HG02678 (cell line): ENCODE measurements around the gene FOXO3.
"Not testable (repeated sequence)": the region's sequence is repeated elsewhere in the genome, so short reads cannot be mapped to it uniquely, and the experiment has no call there.

Experiments used
- ATAC-seq: cut with Tn5 transposase; IDR thresholded peaks from one replicate; pipeline ENCODE4 v1.9.1; 2021; ENCODE audit warnings: mild to moderate bottlenecking, moderate library complexity; ENCODE audit not compliant: unreplicated experiment

FOXO3 gene

DNA sequence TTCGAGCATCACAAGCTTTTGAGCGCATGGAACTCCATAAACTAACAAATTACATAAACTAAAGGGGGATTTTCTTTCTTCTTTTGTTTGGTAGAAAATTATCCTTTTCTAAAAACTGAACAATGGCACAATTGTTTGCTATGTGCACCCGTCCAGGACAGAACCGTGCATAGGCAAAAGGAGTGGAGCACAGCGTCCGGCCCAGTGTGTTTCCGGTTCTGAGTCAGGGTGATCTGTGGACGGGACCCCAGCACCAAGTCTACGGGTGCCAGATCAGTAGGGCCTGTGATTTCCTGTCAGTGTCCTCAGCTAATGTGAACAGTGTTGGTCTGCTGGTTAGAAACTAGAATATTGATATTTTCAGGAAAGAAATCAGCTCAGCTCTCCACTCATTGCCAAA, 119.6 kb downstream of the FOXO3 start:
- ATAC-seq: not testable (repeated sequence)

DNA sequence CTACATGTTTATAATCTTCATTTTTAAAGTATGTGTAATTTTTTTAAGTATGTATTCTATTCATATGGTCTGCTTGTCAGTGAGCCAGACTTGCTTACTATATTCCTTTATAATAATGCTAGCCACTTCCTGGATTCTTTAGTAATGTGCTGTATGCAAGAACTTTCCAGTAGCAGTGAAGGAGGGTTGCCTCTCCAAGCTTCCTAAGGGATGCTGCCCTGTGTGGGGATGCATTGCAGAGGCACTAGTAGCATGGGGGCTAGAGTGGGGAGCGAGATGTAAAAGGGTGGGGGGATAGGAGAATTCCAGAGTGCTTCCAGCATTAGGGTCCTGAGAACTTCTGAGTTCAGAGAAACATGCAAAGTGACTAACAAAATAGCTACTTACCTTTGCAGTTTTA, 121.0 kb downstream of the FOXO3 start:
- not testable (repeated sequence) for ATAC-seq

DNA sequence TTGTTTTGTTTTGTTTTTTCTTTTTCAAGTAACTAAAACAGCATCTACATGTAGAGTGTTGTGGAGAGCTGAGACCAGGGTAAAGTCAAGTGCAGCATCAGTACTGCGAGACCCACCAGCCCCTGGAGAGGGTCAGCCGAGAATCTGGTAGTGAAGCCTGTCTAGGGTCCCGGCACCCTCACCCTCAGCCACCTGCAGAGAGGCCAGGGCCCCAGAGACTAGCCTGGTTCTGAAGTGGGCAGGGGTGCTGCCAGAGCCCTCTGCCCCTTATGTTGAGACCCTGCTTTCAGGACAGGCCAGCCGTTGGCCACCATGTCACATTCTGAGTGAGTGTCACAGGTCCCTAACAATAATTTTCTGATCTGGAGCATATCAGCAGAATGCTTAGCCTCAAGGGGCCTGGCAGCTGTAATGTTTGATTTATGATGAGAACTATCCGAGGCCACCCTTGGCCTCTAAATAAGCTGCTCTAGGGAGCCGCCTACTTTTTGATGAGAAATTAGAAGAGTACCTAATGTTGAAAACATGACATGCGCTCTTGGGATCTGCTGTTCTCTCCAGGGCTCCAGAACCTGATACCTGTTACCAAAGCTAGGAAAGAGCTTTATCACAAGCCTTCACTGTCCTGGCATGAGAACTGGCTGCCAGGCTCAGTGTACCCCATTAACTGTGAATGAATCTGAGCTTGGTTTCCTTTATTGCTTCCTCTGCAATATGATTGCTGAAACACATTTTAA, 121.8 kb downstream of the FOXO3 start:
- not testable (repeated sequence) for ATAC-seq

DNA sequence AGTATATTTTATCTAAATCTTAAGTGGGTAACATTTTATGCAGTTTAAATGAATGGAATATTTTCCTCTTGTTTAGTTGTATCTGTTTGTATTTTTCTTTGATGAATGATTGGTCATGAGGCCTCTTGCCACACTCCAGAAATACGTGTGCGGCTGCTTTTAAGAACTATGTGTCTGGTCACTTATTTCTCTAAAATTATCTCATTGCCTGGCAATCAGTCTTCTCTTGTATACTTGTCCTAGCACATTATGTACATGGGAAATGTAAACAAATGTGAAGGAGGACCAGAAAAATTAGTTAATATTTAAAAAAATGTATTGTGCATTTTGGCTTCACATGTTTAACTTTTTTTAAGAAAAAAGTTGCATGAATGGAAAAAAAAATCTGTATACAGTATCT, 123.3 kb downstream of the FOXO3 start:
- not testable (repeated sequence) for ATAC-seq

DNA sequence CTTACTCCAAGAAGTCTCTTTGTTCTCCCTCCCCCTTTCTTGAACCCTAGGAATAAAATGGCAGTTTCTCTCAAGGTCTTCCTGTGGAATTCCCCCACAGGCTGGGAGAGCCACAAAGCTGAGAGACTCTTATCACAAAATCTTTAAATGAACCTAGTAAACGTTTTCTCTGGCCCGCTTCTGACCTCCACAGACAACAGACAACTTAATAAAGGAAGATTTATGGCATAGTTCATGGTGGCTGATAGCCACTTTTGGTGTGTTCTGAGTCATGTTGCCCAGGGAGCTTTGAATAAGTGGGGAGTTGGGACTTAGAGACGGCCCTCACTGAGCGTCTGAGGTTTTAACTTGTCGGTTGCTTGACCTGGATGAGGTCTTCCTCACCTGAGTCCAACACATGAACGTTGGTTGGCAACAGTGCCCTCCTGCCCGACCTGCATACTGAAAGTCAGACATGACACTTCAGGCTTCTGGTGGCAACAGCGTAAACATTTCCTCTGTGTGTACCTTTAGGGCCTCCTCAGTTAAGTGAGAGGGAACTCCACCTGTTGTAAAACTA, 124.1 kb downstream of the FOXO3 start:
- ATAC-seq: no peak

DNA sequence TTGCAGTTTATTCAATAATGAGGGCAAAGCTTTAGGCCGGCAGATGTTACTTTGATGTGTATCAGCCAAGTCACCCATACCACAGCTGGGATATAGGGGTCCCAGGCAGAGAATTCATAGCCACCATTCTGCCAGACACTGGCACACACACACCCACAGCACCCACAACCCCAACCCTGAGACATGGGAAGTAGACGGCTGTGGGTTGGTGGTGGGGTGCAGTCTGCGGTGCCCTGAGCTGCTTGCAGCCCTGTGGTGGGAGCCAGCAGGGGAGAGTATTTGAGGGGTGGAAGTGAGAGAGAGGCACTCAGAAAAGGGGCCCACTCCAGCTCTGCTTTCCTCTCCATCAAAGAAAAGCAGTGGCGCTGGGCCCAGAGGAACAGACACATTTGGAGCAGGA, 125.3 kb downstream of the FOXO3 start:
- no peak for ATAC-seq

DNA sequence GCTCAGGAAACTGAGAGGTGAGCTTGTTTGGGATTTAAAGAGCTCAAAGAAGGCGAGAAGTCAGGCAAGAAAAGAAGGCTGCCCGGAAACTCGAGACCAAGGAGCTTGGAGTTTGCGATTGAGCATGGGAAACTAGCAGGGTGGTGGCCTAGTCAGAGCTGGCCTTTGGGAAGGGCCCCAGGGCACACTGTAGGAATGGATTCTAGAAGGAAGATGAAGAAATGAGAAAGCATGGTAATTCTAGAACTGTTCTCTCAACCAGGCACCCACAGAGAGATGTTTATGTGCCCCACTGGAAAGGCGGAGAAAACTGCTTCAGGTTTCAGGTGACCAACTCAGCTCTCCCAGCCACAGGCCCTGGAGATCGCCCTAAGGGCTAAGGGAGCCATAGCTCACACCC, 126.2 kb downstream of the FOXO3 start:
- ATAC-seq: no peak

DNA sequence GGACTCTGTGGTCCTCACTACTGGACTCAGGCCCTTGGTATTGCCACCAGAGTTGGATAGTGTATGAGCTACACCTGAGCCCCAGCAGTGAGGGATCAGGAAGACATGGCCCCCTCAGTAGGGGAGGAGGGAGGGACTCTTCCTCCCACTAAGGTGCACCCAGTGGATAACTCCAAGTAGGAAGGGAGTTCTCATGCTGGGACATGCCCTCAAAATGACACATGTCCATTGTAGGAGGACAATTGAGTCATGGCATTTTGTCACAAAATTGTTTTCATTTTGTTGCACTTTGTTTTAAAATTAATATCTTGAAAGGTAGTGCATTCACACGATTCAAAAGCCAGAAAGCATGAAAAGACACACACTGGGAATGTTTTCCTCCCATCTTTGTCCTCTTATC, 127.2 kb downstream of the FOXO3 start:
- no peak for ATAC-seq

DNA sequence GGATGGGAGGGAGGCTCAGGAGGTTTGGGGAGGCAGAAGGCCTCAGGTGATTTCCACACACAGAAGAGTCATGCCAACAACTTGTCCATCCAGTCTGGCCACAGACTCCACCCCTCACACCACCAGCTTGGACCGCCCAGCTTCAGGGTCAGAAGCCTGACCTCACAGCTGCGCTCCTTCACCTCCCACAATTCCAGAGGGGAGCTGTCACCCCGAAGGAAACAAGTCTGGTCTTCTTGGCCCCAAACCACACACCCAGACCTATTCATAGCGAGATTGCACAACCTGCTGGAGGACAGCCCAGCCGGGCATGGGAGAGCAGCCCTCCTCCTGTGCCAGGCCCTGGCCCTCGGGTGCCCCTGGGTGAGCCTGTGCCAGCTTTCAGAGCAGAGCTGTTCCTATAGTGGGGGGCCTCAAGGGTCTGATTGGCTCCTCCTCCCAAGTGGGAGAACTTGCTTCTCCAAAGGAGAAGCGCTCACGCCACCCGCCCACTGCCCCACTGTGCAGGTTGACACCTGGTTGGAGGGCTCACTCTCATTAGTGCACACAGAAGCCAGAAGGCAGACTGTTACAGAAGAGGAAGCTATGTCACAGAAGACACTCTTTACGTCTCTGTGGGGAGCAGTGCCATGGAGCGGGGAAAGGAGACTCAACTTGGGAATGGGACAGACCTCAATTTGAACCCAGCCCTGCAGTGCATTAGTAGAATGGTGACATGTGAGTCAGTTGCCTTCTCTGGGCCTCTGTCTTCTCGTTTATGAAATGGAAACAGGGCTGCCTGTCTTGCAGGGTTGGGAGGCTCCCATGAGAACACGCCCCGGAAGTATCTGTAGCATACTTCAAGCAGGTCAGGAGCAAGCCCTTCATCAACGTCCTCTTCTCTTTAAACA, 128.8 kb downstream of the FOXO3 start:
- no peak for ATAC-seq

DNA sequence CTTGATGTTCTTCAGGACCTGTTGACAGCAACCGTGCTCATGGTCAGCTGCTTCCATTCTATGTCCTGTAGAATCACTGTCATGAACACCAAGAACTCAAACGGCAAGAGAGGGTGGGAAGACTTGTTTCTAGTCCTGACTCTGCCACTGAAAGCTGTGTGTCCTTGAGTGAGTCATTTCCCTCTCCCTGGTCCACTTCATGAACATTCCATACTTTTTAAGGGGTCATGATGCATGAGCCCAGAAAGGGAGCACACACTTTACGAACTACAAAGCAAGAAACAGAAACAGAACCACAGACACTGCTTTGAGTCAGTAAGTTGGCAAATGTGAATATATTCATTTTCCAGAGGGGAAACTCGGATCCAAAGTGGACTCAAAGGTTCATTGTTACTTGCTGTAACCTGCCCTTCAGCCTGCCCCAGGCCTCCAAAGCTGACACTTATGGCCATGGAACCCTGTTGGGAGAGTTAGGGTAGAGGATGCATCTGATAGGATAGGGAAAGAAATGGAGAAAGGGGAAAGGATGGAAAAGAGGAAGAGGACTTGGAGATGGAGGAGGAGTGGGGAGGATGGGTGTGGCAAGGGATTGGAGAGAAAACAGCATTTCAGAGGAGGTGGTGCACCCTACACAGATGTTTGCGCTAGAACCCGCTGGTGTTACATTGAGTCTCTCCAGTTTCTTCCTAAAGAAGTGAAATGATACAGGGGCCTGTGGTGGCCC, 129.8 kb downstream of the FOXO3 start:
- ATAC-seq: no peak

DNA sequence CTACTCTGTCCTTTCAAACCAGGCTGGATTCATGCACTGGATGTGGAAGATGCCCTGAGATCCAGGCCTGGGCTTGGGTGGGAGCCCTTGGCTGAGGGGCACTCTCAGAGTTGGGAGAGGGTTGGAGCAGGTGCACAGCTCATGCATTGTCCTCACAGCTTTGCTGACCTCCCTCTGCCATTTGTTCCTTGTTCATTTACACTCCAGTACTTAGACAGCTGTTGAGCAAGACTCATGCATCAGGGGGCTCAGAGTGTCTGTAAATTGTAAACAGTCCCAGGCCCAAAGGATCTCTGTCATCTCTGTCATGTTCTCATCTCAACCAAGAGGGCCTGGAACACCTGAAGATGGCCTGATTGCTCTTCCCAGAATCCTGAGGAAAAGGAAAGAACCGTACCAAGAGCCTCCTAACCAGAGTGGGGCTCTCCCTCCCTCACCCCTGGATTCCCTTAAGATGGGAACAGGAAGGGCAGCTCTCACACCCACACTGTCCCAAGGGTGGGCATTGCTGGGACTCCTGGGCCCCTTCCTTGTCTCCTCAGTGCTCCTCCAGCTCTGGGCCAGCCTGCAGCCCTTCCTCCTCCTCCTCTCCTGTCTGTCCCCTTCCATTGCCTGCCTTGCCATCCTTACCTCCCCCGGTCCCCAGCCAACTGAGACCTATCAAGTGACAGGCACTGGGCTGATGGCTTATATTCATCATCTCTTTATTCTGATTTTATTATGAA, 132.9 kb downstream of the FOXO3 start:
- no peak for ATAC-seq

DNA sequence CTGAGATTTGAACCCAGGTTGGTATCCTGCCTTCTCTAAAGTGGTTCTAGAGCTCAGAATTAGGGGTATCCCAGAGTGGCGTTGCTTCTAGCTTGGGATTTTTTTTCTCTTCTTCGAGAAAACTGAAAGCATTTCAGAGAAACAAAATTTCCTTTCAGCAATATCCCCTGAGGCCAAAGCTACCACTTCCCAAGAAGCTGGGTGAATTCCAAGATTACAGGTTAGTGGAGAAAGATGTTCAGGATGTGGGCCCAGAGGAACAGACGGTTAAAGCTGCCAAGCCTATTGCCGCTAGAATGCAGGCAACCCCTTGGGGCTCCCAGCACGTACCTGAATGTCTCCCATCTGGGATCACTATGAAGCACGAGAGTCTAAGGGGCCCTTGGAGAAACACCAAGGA, 134.1 kb downstream of the FOXO3 start:
- no peak for ATAC-seq

DNA sequence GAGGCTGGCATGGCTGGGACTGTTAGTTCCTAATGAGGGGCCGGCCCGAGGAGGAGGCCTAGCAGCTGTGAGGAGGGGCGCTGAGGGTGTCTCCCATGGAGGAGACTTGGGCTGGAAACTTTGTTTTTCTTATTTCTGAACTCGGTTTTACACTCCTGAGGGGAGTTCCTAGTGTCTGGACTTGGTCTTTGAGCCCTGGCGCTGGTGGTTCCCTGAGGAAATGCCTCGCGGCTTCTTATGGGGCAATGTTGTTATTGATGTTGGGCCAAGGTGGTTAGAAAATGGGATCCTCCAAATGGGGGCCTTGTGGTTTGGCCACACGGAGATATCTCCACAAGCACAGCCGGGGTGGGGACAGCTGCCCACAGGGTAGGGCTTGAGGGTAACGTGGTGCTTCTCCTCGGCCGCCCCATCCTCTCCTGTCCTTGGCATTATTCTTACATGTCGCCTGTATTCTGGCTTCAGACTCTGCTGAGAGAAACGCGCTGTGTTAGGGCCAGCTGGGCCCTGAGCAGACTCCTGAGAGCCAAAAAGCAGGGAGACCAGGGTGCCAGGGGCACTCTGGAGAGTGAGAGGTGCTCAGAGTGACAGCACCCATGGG, 136.9 kb downstream of the FOXO3 start:
- ATAC-seq: no peak

DNA sequence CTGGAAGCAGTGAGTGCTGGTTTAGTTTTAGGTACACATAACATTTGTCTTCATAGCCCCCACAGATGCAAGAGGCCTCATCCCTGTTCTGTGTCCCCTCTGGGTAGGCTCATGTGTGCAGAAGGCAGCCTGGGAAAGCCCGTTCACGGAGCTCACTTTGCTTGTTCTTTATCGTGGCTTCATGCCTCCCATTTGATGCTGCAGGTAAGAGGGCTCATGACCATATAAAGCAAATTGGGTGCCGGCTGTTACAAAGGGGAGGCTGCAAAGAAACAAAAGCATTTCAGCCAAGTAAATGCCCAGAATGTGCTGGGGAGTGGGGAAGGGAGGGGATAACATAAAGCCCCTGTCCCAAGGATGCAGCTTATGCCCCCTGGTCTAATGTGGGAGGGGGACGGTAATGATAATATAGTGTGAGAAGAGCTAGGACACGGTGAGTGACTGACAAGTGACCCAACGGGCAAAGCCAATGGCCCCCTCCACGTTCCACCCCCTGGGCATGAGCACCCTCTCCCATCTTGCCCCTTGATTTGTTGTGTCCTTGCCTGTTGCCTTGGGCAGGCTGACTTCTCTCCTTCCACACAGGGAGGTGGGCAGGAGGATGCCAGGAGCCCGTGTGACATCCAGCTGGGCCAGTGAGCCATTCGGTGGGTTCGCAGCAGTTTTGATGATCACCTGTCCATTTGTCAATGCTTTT, 138.0 kb downstream of the FOXO3 start:
- ATAC-seq: no peak

DNA sequence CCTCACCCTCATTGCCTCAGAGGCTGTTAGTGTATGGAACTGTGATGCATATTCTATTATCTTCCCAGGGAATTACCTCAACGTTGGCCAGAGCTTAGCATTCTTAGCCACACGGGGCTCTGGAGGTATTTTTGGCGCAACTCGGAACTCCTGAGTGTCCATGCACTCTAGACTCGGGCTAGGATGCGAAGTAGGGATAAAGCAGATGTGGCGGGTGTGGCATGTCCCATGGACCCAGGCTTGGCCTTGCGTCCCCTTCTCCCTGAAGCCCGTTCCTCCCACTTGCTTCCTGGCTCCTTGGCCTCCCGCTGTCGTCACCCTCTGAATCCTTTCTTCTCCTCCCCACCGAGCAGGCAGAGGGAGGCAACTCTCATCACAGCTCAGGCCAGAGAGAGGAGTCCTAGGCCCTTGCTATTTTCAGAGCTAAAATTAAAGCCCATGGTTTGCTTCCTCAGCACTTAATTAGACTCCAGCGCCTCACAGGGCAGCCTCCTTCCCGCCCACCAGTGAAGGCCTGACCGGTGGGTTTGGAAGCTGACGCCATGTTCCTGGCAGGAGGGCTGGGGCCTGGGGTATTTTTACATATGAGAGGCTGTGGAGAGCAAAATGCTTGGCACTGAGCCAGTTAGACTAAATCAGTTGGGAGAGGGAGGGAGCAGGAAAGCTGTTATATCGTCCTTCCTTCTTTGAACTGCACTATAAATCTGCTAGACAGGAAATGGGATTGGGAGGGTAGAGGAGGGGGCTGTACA, 138.7 kb downstream of the FOXO3 start:
- no peak for ATAC-seq

DNA sequence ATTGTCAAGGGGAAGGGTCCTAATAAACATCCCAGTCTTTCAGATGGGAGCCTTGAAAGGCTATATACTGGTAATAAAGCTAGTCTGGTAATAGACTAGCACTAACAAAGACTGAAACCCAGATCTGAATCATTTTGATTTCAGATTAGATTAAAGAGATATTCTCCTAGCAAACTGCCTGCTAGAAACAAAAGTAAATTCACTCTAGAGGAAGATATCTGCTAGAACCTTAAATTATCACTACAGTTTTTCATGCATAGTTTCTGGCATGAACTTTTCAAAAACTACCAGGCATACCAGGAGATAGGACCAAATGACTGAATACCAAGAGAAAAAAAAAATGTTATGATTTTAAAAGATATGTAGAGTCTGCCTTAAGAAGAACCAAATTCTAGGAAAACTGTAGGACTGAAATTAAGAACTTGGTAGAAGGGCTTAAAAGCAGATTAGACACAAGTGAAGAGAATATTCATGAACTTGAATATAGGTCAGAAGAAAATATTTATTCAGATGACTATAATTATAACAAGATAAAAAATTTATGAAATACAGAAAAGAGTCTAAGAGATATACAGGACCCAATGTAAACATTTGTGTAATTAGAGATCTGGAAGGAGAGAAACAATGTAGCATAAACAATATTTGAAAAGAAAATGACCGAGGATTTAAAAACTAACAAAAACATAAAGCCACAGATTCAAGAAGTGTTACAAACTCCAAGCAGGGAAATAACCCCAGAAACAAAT, 141.6 kb downstream of the FOXO3 start:
- no peak for ATAC-seq

DNA sequence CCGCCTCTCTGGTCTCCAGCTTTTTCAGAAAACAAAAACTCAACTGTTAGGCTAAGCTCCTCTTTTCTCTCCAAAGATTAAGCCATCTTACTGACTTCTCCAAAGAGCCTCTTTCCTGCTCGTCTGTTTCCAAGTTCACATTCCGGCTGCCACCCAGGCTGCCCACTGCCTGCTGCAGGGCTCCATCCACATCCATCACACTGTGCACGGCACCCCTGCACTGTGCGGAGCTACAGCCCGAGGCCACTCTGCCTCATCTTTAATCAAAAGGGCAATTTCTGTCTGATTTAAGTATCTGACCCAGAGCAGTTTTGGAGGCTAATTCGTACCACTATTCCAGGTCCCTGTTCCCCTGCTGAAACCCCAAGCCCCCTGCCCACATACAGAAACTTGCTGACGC, 145.9 kb downstream of the FOXO3 start:
- no peak for ATAC-seq

DNA sequence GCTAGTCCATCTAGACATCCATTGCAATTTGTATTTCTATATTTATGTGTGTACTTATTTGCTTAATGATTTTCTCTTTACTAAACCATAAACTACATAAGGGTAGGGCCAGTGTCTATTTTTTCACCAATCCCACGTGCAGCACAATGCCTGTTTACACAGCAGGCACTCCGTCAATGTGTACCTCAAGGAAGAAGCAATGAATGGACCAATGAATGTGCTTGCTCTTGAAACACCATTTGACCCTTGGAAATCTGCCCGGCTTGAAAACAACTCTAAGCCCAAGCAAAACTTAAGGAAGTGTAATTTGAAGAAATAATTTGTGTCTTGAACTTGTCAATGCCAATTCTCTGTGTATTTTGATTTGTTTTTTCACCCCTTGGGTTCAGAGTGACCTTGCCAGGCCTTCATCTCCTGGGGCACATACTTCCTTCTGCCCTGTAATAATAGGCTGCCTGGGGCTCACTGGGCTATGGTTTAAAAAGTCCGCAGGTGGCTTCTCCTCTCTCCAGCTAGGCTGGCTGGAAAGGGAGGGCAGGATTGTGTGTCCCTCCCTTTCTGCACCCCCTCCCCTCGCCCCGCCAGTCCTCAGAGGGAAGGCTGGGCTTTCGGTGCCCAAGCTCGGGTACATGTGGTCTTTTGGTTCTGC, 146.7 kb downstream of the FOXO3 start:
- no peak for ATAC-seq
